Nephron (organoid): ENCODE measurements around the gene SSBP3.
"Not testable (repeated sequence)": the region's sequence is repeated elsewhere in the genome, so short reads cannot be mapped to it uniquely, and the experiment has no call there.

Experiments
- H3K27ac Mint-ChIP-seq, 3 experiments: 2 replicates each; pipeline ENCODE4 v1.8.0; 2020; ENCODE audit warnings: mixed read lengths in 3 of 3, mild to moderate bottlenecking in 2 of 3, moderate library complexity in 1 of 3
- H3K27me3 Mint-ChIP-seq: 2 replicates; pipeline ENCODE4 v1.8.0; 2021; ENCODE audit warnings: low read depth, mild to moderate bottlenecking, moderate library complexity, mixed read lengths
- H3K36me3 Mint-ChIP-seq: 2 replicates; pipeline ENCODE4 v1.8.0; 2020; ENCODE audit warnings: low read depth, mixed read lengths
- H3K4me1 Mint-ChIP-seq: 2 replicates; pipeline ENCODE4 v1.8.0; 2020; ENCODE audit warnings: mixed read lengths
- H3K4me3 Mint-ChIP-seq, 3 experiments: 2 replicates each; pipeline ENCODE4 v1.8.0; 2020; ENCODE audit warnings: mild to moderate bottlenecking in 3 of 3, mixed read lengths in 3 of 3, moderate library complexity in 2 of 3
- H3K9me3 Mint-ChIP-seq: 2 replicates; pipeline ENCODE4 v1.8.0; 2020; ENCODE audit warnings: mixed read lengths
- TF ChIP-seq, protein P1 (sequence below), 3 experiments: fragments of 200-600 bp; sonication (generic); IDR thresholded peaks; one replicate each; pipeline ENCODE4 v1.5.0; 2021; ENCODE audit warnings: antibody characterized with exemption in 3 of 3; ENCODE audit not compliant: unreplicated experiment in 3 of 3

Gene SSBP3

GRCh38 chr1:54348700-54349021 is 57.5 kb downstream of the SSBP3 start:
- peaks cover 40% of the 10 kb centered on the region for H3K4me1 Mint-ChIP-seq
- H3K4me3 Mint-ChIP-seq = no peak overlapping the region
- peak overlapping the region in 1 of 3 experiments; percentile 30 for H3K27ac Mint-ChIP-seq
- TF ChIP-seq, protein P1, sequence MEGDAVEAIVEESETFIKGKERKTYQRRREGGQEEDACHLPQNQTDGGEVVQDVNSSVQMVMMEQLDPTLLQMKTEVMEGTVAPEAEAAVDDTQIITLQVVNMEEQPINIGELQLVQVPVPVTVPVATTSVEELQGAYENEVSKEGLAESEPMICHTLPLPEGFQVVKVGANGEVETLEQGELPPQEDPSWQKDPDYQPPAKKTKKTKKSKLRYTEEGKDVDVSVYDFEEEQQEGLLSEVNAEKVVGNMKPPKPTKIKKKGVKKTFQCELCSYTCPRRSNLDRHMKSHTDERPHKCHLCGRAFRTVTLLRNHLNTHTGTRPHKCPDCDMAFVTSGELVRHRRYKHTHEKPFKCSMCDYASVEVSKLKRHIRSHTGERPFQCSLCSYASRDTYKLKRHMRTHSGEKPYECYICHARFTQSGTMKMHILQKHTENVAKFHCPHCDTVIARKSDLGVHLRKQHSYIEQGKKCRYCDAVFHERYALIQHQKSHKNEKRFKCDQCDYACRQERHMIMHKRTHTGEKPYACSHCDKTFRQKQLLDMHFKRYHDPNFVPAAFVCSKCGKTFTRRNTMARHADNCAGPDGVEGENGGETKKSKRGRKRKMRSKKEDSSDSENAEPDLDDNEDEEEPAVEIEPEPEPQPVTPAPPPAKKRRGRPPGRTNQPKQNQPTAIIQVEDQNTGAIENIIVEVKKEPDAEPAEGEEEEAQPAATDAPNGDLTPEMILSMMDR (IDR thresholded peaks at IDR 0.05; ENCODE audit: unreplicated experiment in 3 of 3) = no peak
- no peaks in the 10 kb centered on the region for H3K9me3 Mint-ChIP-seq
- H3K27me3 Mint-ChIP-seq = peaks cover 4% of the 10 kb centered on the region
- peaks cover 29% of the 10 kb centered on the region for H3K36me3 Mint-ChIP-seq

GRCh38 chr1:54347955-54348699 is 58.1 kb downstream of the SSBP3 start:
- Mint-ChIP-seq H3K4me3 (no peak overlapping the region), H3K27ac (peak overlapping the region in 2 of 3 experiments; percentile 3 to 43), H3K36me3 (peaks cover 31% of the 10 kb centered on the region), H3K27me3 (peaks cover 4% of the 10 kb centered on the region), H3K9me3 (no peaks in the 10 kb centered on the region), H3K4me1 (peaks cover 41% of the 10 kb centered on the region)
- TF ChIP-seq, protein P1 (IDR thresholded peaks at IDR 0.05; ENCODE audit: unreplicated experiment in 3 of 3) = no peak

GRCh38 chr1:54347261-54347954 is 58.8 kb downstream of the SSBP3 start:
- H3K27ac Mint-ChIP-seq = peak overlapping the region in 2 of 3 experiments; percentile 3 to 43
- H3K36me3 Mint-ChIP-seq = peaks cover 27% of the 10 kb centered on the region
- TF ChIP-seq, protein P1 (IDR thresholded peaks at IDR 0.05; ENCODE audit: unreplicated experiment in 3 of 3) = no peak
- peaks cover 45% of the 10 kb centered on the region for H3K4me1 Mint-ChIP-seq
- H3K27me3 Mint-ChIP-seq = peaks cover 4% of the 10 kb centered on the region
- H3K9me3 Mint-ChIP-seq = no peaks in the 10 kb centered on the region
- no peak overlapping the region for H3K4me3 Mint-ChIP-seq

DNA sequence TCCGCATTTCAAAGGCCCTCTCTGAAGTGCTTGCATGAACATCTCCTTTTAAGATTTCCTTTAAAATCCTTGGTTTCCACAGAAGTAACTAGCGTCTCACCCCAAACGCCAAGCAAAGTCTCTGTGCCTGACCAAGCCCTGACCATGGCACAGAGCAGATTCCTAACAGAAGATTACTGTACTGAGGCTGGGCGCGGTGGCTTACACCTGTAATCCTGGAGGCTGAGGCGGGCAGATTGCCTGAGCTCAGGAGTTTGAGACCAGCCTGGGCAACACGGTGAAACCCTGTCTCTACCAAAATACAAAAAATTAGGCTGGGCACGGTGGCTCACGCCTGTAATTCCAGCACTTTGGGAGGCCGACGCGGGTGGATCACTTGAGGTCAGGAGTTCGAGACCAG is 60.6 kb downstream of the SSBP3 start:
- H3K4me3 Mint-ChIP-seq, H3K27me3 Mint-ChIP-seq, H3K9me3 Mint-ChIP-seq: not testable (repeated sequence)
- peaks cover 32% of the 10 kb centered on the region for H3K36me3 Mint-ChIP-seq
- peak overlapping the region in 2 of 3 experiments; percentile 44 to 65 for H3K27ac Mint-ChIP-seq
- peaks cover 48% of the 10 kb centered on the region for H3K4me1 Mint-ChIP-seq

GRCh38 chr1:54345116-54345515 is 61.1 kb downstream of the SSBP3 start:
- TF ChIP-seq, protein P1 (IDR thresholded peaks at IDR 0.05; ENCODE audit: unreplicated experiment in 3 of 3) = no peak
- H3K27me3 Mint-ChIP-seq = peaks cover 4% of the 10 kb centered on the region
- peaks cover 32% of the 10 kb centered on the region for H3K36me3 Mint-ChIP-seq
- no peaks in the 10 kb centered on the region for H3K9me3 Mint-ChIP-seq
- peak overlapping the region in 2 of 3 experiments; percentile 44 to 65 for H3K27ac Mint-ChIP-seq
- H3K4me3 Mint-ChIP-seq = no peak overlapping the region
- H3K4me1 Mint-ChIP-seq = peaks cover 48% of the 10 kb centered on the region

- H3K4me3 Mint-ChIP-seq = peak overlapping the region in 2 of 3 experiments; percentile 21 to 61
- H3K27me3 Mint-ChIP-seq = peaks cover 4% of the 10 kb centered on the region
- H3K4me1 Mint-ChIP-seq = peaks cover 63% of the 10 kb centered on the region
- peak overlapping the region; percentile 79 to 86 (median 83) for H3K27ac Mint-ChIP-seq
- TF ChIP-seq, protein P1 (IDR thresholded peaks at IDR 0.05; ENCODE audit: unreplicated experiment in 3 of 3) = no peak
- no peaks in the 10 kb centered on the region for H3K9me3 Mint-ChIP-seq
- H3K36me3 Mint-ChIP-seq = peaks cover 37% of the 10 kb centered on the region
Observed at GRCh38 chr1:54342742-54343687, 63.2 kb downstream of the SSBP3 start.
